GM10248 (cell line): ENCODE results near the gene GMCL2.

Source experiments
- CTCF ChIA-PET: fragments of 300-600 bp; sonication (Branson Sonifier 250); formaldehyde crosslinking; extraction: SDS; loops from one replicate; lab custom pipeline; 2021; ENCODE audit warnings: antibody characterized with exemption; lab: Yijun Ruan, JAX
- POLR2A ChIA-PET: fragments of 350-650 bp; sonication (Branson Sonifier 250); formaldehyde crosslinking; extraction: SDS; loops from one replicate; lab custom pipeline; 2020; ENCODE audit warnings: antibody characterized with exemption; lab: Yijun Ruan, JAX
- DNase-seq: peaks from one replicate; pipeline ENCODE4 v3.0.0; 2012; ENCODE audit errors: extremely low spot score
- CTCF ChIP-seq: IDR thresholded peaks from 2 replicates; pipeline ENCODE4 v1.5.1; 2012; ENCODE audit warnings: mild to moderate bottlenecking, low read depth; ENCODE audit errors: extremely low read depth, missing control alignments, control extremely low read depth

The GMCL2 gene

DNA sequence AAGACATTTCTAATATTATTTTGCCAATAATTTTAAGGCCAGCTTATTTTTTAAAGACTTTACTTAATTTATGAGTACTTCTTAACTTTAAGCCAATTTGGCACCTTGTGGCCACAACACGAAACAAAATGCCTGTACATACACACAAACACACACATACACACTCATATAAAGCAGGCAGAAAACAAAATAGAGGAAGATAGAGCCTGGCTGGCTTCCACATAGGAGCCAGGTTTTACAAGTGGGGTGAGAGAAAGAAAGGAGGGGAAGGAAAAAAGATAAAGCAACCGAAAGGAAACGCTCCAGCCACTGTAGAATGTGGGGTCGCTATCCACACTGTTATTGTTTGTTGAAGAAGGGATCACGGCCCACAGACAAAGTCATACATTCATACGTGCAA, 10.4 kb downstream of the GMCL2 start:
- ChIA-PET POLR2A (no interaction called here), CTCF (no interaction called here)
- DNase-seq = no peak
- no peak for TF ChIP-seq CTCF

DNA sequence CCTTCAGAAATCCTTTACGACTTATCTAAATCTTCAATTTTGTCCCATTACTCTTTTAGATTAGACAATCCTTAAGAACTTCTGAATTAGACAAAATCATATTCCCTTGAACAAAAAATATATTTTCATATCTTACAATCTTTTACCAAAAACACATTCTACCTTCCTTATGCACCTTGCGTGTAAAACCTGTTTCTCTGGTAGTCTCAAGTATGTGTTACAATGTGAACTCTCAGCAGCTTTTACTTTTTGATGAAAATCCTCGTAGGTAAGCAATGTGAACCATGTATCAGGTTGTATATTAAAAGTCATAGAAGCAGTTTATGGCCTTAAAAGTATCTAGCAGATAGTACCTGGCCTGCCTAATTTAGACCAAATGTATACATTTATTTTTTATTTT, 12.7 kb downstream of the GMCL2 start:
- TF ChIP-seq CTCF = no peak
- ChIA-PET POLR2A (no interaction called here), CTCF (no interaction called here)
- DNase-seq = no peak

DNA sequence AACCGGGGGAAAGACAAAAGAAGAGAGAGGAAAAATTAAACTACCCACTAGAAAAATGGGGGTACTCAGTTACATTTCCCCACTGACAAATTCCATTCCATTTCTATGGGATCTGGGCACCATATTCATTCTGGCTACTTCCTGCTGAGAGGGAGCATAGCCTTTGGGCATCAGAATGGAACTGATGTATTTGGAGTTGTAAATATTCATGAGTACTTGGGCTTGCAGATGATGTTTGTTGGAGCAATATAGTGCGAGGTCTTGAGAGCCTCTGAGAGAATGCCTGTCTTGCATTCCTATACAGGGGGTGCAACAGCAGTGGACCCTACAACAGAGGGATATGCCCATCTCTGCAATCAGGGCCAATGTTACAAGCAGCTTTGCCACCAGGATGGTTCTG, 16.7 kb downstream of the GMCL2 start:
- TF ChIP-seq CTCF = no peak
- ChIA-PET CTCF (interaction anchor here (1.1 to 4.3 kb wide), 2 partner anchors 24 to 95 kb away, joined by 3 to 25 read pairs; no protein-coding TSS in a partner anchor), POLR2A (no interaction called here)
- DNase-seq = no peak

DNA sequence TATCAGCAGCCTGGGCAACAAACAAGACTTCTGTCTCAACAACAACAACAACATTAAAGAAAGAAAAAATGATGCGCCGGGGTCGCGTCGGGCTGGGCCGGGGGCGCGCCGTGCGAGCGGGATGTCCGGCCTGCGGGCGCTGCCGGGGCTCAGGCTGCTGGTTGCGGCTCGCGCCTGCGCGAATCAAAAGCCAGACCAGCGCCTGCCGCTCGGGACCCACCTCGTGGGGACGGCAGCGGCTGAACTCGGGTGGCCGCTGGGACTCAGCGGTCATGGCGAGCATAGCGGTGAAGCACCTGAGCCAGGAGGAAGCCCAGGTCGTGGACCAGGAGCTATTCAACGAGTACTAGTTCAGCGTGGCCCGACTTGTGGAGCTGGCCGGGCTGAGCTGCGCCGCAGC, 21.6 kb downstream of the GMCL2 start:
- ChIA-PET CTCF (interaction anchor here (1.4 to 1.9 kb wide), 2 partner anchors 9 to 90 kb away, joined by 4 to 22 read pairs; no protein-coding TSS in a partner anchor), POLR2A (no interaction called here)

GRCh38 chr5:178163772-178164735, 23.1 kb downstream of the GMCL2 start:
- peak; percentile 97 for TF ChIP-seq CTCF
- POLR2A ChIA-PET = interaction anchor here (0.8 kb wide), 1 partner anchor 89 kb away, joined by 4 read pairs; no protein-coding TSS in a partner anchor
- CTCF ChIA-PET = interaction anchor here (0.6 to 3.1 kb wide), 8 partner anchors 9 to 88 kb away, joined by 3 to 40 read pairs (median 4); no protein-coding TSS in a partner anchor
- peak; percentile 92 for DNase-seq

More for the DNA sequence above, 21.6 kb downstream of the GMCL2 start:
- no peak for DNase-seq
- no peak for TF ChIP-seq CTCF

DNA sequence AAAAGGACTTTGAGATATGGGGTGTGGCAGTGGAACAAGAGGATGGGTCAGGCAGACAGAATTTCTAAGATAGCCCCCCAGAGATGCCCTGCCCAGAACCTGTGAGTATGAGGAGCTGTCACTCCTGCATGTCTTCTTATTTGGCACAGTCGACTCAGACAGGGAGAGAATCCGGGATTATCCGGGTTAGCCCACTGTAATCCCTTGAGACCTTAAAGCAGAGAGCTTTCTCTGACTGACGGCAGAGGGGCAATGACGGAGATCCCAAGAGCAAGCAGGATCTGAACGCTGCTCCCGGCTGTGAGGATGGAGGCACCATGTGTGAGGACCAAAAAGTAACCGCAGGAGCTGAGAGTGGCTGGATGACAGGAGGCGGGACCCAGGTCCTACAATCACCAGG, 24.7 kb downstream of the GMCL2 start:
- DNase-seq = no peak
- TF ChIP-seq CTCF = no peak
- CTCF ChIA-PET = interaction anchor here (1.1 to 3.1 kb wide), 8 partner anchors 9 to 101 kb away, joined by 3 to 40 read pairs (median 4); partner anchors contain the start of gene NHP2
- POLR2A ChIA-PET = no interaction called here
